Measurements from ENCODE around the gene ARRDC2. TPM values are rescaled to one million over a fixed set of nuclear protein-coding genes. Genes with fewer than 3 reads are reported as not detected.
"Not testable (repeated sequence)": the region's sequence is repeated elsewhere in the genome, so short reads cannot be mapped to it uniquely, and the experiment has no call there.

The ARRDC2 gene
- total RNA-seq, 1 donor from 2014 or later: 45.0 TPM

GRCh38 chr19:17975032-17975431 is 32.9 kb upstream of the ARRDC2 start:
- no peaks in the 10 kb centered on the region for H3K9me3 Mint-ChIP-seq
- H3K36me3 Mint-ChIP-seq (ENCODE audit: low read depth): no peaks in the 10 kb centered on the region
- H3K4me1 Mint-ChIP-seq (ENCODE audit: low read depth): no peaks in the 10 kb centered on the region
- no peak overlapping the region for H3K27ac Mint-ChIP-seq
- intact Hi-C loops (cut with micrococcal nuclease): no loop called here
- no peak overlapping the region for H3K4me3 Mint-ChIP-seq
- no peak for DNase-seq (ENCODE audit: low spot score)
- peaks cover 5% of the 10 kb centered on the region for H3K27me3 Mint-ChIP-seq (ENCODE audit: insufficient read depth)

- no peaks in the 10 kb centered on the region for H3K36me3 Mint-ChIP-seq (ENCODE audit: low read depth)
- peaks cover 12% of the 10 kb centered on the region for H3K27me3 Mint-ChIP-seq (ENCODE audit: insufficient read depth)
- DNase-seq (ENCODE audit: low spot score): no peak
- no peaks in the 10 kb centered on the region for H3K4me1 Mint-ChIP-seq (ENCODE audit: low read depth)
- no peak overlapping the region for H3K4me3 Mint-ChIP-seq
- no peaks in the 10 kb centered on the region for H3K9me3 Mint-ChIP-seq
- intact Hi-C loops (cut with micrococcal nuclease): no loop called here
- no peak overlapping the region for H3K27ac Mint-ChIP-seq
Measured at GRCh38 chr19:17977021-17977420, 30.9 kb upstream of the ARRDC2 start.

- no peaks in the 10 kb centered on the region for H3K9me3 Mint-ChIP-seq
Measured at GRCh38 chr19:17977488-17977887, 30.5 kb upstream of the ARRDC2 start.

GRCh38 chr19:17981611-17982010 is 26.4 kb upstream of the ARRDC2 start:
- H3K27ac Mint-ChIP-seq: no peak overlapping the region
- DNase-seq (ENCODE audit: low spot score): no peak
- intact Hi-C loops (cut with micrococcal nuclease): no loop called here
- H3K36me3 Mint-ChIP-seq (ENCODE audit: low read depth): no peaks in the 10 kb centered on the region
- H3K9me3 Mint-ChIP-seq: no peaks in the 10 kb centered on the region
- H3K27me3 Mint-ChIP-seq (ENCODE audit: insufficient read depth): peaks cover 14% of the 10 kb centered on the region
- no peaks in the 10 kb centered on the region for H3K4me1 Mint-ChIP-seq (ENCODE audit: low read depth)
- H3K4me3 Mint-ChIP-seq: no peak overlapping the region

More at GRCh38 chr19:17977488-17977887, 30.5 kb upstream of the ARRDC2 start:
- intact Hi-C loops (cut with micrococcal nuclease): no loop called here
- Mint-ChIP-seq H3K36me3 (ENCODE audit: low read depth) (no peaks in the 10 kb centered on the region), H3K27ac (no peak overlapping the region), H3K4me3 (no peak overlapping the region), H3K4me1 (ENCODE audit: low read depth) (no peaks in the 10 kb centered on the region), H3K27me3 (ENCODE audit: insufficient read depth) (peaks cover 14% of the 10 kb centered on the region)
- no peak for DNase-seq (ENCODE audit: low spot score)

GRCh38 chr19:17982430-17982829 is 25.5 kb upstream of the ARRDC2 start:
- Mint-ChIP-seq H3K4me1 (ENCODE audit: low read depth) (no peaks in the 10 kb centered on the region), H3K27ac (no peak overlapping the region), H3K4me3 (no peak overlapping the region), H3K9me3 (no peaks in the 10 kb centered on the region), H3K27me3 (ENCODE audit: insufficient read depth) (peaks cover 12% of the 10 kb centered on the region), H3K36me3 (ENCODE audit: low read depth) (no peaks in the 10 kb centered on the region)
- intact Hi-C loops (cut with micrococcal nuclease): no loop called here
- no peak for DNase-seq (ENCODE audit: low spot score)

GRCh38 chr19:17985037-17985818 is 22.7 kb upstream of the ARRDC2 start:
- Mint-ChIP-seq H3K27ac (no peak overlapping the region), H3K4me3 (no peak overlapping the region), H3K36me3 (ENCODE audit: low read depth) (no peaks in the 10 kb centered on the region), H3K9me3 (no peaks in the 10 kb centered on the region), H3K4me1 (ENCODE audit: low read depth) (no peaks in the 10 kb centered on the region), H3K27me3 (ENCODE audit: insufficient read depth) (peaks cover 8% of the 10 kb centered on the region)
- intact Hi-C loops (cut with micrococcal nuclease): no loop called here
- DNase-seq (ENCODE audit: low spot score): no peak

GRCh38 chr19:17986569-17986968 is 21.4 kb upstream of the ARRDC2 start:
- DNase-seq (ENCODE audit: low spot score); H3K9me3 Mint-ChIP-seq; intact Hi-C loops (cut with micrococcal nuclease); H3K4me3 Mint-ChIP-seq; H3K4me1 Mint-ChIP-seq (ENCODE audit: low read depth); H3K36me3 Mint-ChIP-seq (ENCODE audit: low read depth); H3K27ac Mint-ChIP-seq; H3K27me3 Mint-ChIP-seq (ENCODE audit: insufficient read depth): not testable (repeated sequence)

GRCh38 chr19:17988161-17988560 is 19.8 kb upstream of the ARRDC2 start:
- intact Hi-C loops (cut with micrococcal nuclease): no loop called here
- Mint-ChIP-seq H3K36me3 (ENCODE audit: low read depth) (no peaks in the 10 kb centered on the region), H3K27me3 (ENCODE audit: insufficient read depth) (peaks cover 2% of the 10 kb centered on the region), H3K27ac (no peak overlapping the region), H3K9me3 (no peaks in the 10 kb centered on the region), H3K4me3 (no peak overlapping the region), H3K4me1 (ENCODE audit: low read depth) (no peaks in the 10 kb centered on the region)
- no peak for DNase-seq (ENCODE audit: low spot score)

- Mint-ChIP-seq H3K4me1 (ENCODE audit: low read depth) (no peaks in the 10 kb centered on the region), H3K9me3 (no peaks in the 10 kb centered on the region), H3K4me3 (no peak overlapping the region), H3K27ac (no peak overlapping the region), H3K27me3 (ENCODE audit: insufficient read depth) (peaks cover 2% of the 10 kb centered on the region), H3K36me3 (ENCODE audit: low read depth) (no peaks in the 10 kb centered on the region)
- intact Hi-C loops (cut with micrococcal nuclease): no loop called here
- DNase-seq (ENCODE audit: low spot score): no peak
Measured at GRCh38 chr19:17989425-17990094, 18.4 kb upstream of the ARRDC2 start.

GRCh38 chr19:17993076-17993813 is 14.7 kb upstream of the ARRDC2 start:
- intact Hi-C loops (cut with micrococcal nuclease): no loop called here
- H3K27me3 Mint-ChIP-seq (ENCODE audit: insufficient read depth): peaks cover 8% of the 10 kb centered on the region
- no peak overlapping the region for H3K27ac Mint-ChIP-seq
- H3K9me3 Mint-ChIP-seq: no peaks in the 10 kb centered on the region
- H3K4me3 Mint-ChIP-seq: no peak overlapping the region
- H3K36me3 Mint-ChIP-seq (ENCODE audit: low read depth): no peaks in the 10 kb centered on the region
- peaks cover 7% of the 10 kb centered on the region for H3K4me1 Mint-ChIP-seq (ENCODE audit: low read depth)
- DNase-seq (ENCODE audit: low spot score): no peak

- Mint-ChIP-seq H3K36me3 (ENCODE audit: low read depth) (peaks cover 2% of the 10 kb centered on the region), H3K27me3 (ENCODE audit: insufficient read depth) (peaks cover 6% of the 10 kb centered on the region), H3K27ac (no peak overlapping the region), H3K9me3 (no peaks in the 10 kb centered on the region), H3K4me1 (ENCODE audit: low read depth) (peaks cover 19% of the 10 kb centered on the region), H3K4me3 (no peak overlapping the region)
- intact Hi-C loops (cut with micrococcal nuclease): loop anchor here (1.0 to 5.0 kb wide), 4 partner anchors 51 to 138 kb away; partner anchors contain the start of genes RPL18A and SLC5A5
- DNase-seq (ENCODE audit: low spot score): peak; percentile 81
Measured at GRCh38 chr19:17996826-17997316, 11.1 kb upstream of the ARRDC2 start.

GRCh38 chr19:17997969-17998826 is 9.8 kb upstream of the ARRDC2 start:
- peaks cover 6% of the 10 kb centered on the region for H3K27me3 Mint-ChIP-seq (ENCODE audit: insufficient read depth)
- H3K27ac Mint-ChIP-seq: no peak overlapping the region
- H3K9me3 Mint-ChIP-seq: no peaks in the 10 kb centered on the region
- H3K36me3 Mint-ChIP-seq (ENCODE audit: low read depth): peaks cover 8% of the 10 kb centered on the region
- no peak for DNase-seq (ENCODE audit: low spot score)
- H3K4me3 Mint-ChIP-seq: no peak overlapping the region
- intact Hi-C loops (cut with micrococcal nuclease): loop anchor here (1.0 to 5.0 kb wide), 4 partner anchors 52 to 139 kb away; partner anchors contain the start of genes RPL18A and SLC5A5
- H3K4me1 Mint-ChIP-seq (ENCODE audit: low read depth): peaks cover 26% of the 10 kb centered on the region

Measured in activated T-helper 1 cell treated with anti-CD3 and anti-CD28 coated beads, Interleukin-12 subunit alpha, Interleukin-12 subunit beta, Interleukin-2, Interleukin-4 antibody, amounts not matched to agents 30 ng/mL and 10 ng/mL and 1 ng/mL, durations not matched to agents 14 hours and 24 hours and 36 hours (primary cell).